Measurements from ENCODE around the gene APEH. TPM values are rescaled to one million over a fixed set of nuclear protein-coding genes. Genes with fewer than 3 reads are reported as not detected.
"Not testable (repeated sequence)": the region's sequence is repeated elsewhere in the genome, so short reads cannot be mapped to it uniquely, and the experiment has no call there.

APEH gene
- total RNA-seq, 1 donor from 2014 or later = 53.3 TPM

GRCh38 chr3:49686769-49687423 is 12.7 kb downstream of the APEH start:
- H3K27ac ChIP-seq; intact Hi-C loops (cut with DNase I); H3K9me3 ChIP-seq; H3K27me3 ChIP-seq; DNase-seq (ENCODE audit: extremely low spot score in 2 of 2): not testable (repeated sequence)
- Histone ChIP-seq H3K4me1 (peaks cover 49% of the 10 kb centered on the region), H3K36me3 (peaks cover 0 to 20% of the 10 kb centered on the region in 2 donors), H3K4me3 (peak overlapping the region; percentile 37 to 38)

DNA sequence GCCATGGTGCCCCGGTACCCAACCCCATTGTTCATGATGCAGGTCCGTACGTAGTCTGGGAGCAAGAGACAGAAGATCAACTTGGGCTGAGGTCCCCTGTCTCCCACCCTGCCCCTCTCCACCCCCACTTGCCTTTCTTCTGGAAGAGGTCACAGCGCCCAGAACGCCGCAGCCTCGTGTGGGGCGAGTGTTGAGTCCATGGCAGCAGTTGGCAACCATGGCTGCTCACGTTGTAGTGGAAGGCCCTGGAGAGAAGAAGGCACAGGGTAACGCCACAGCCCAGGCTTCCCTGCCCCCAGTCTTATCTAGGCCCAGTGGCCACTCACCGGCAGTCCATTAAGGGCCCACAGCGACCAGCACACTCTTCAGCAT is 13.3 kb downstream of the APEH start:
- Histone ChIP-seq H3K4me1 (peaks cover 51% of the 10 kb centered on the region), H3K36me3 (peaks cover 0 to 15% of the 10 kb centered on the region in 2 donors)
- H3K27me3 ChIP-seq; DNase-seq (ENCODE audit: extremely low spot score in 2 of 2); H3K27ac ChIP-seq; H3K9me3 ChIP-seq; H3K4me3 ChIP-seq; intact Hi-C loops (cut with DNase I): not testable (repeated sequence)

- intact Hi-C loops (cut with DNase I); H3K9me3 ChIP-seq; H3K36me3 ChIP-seq; DNase-seq (ENCODE audit: extremely low spot score in 2 of 2); H3K27me3 ChIP-seq: not testable (repeated sequence)
- H3K27ac ChIP-seq = peak overlapping the region; percentile 83
- peaks cover 51% of the 10 kb centered on the region for H3K4me1 ChIP-seq
- peak overlapping the region; percentile 81 to 97 for H3K4me3 ChIP-seq
These were observed 14.3 kb downstream of the APEH start for GRCh38 chr3:49688338-49689045.

DNA sequence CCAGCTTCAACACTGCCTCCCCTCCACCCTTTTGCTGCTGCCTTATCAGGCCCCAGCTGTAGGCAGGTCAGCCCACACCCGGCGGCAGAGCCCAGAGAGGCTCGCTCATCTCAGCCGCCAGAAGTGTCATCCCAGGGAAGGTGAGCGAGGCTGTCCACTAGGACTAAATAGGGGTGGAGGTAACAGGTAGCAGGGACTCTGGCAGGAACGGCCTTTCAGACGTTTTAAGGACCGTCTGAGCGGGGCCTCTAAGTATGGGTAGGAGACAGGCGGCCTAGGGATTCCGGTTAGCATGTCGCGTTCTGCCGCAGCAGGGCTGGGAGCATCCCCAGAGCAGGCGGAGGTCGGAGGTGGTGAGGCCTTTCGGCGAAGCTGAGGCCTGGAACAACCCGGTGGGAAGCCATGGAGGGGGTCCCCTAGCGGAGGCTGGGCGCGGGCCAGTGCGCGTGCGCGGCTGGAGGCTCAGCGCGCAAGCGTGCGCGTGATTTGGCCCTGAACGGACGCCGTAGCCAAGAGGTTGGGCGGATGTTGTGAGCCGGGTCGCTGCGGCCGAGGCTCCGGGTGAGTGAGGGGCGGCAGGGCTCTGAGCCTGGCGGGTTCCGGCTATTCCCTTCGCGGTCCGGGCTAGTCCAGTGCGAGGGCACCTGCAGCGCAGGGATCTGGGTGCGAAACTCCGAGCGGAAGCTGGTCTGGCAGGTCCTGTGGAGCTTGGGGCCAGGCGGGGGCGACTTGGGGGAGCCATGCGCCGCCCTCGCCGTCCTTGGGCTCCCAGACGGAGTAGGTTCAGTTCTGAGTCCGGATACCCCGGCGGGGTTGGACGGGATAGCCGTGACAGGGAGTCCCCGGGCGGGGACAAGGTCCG is 15.1 kb downstream of the APEH start, which contains the start of the genes MST1 and RNF123:
TSS of gene MST1 (minus strand) at position 429 of the 862 bp plus-strand sequence. CDS start 783 bp downstream, outside the sequence.
TSS of gene RNF123 (plus strand) at position 512 of the 862 bp plus-strand sequence. CDS start 1,609 bp downstream, outside the sequence.
- no peak for DNase-seq (ENCODE audit: extremely low spot score in 2 of 2)
- Histone ChIP-seq H3K4me3 (peak within 1 kb of the TSS; percentile 81 to 97), H3K36me3 (peaks cover 0 to 2% of the 10 kb centered on the region in 2 donors), H3K27me3 (no peaks in the 10 kb centered on the region), H3K9me3 (no peaks in the 10 kb centered on the region), H3K4me1 (peaks cover 51% of the 10 kb centered on the region), H3K27ac (peak within 1 kb of the TSS; percentile 83)
- intact Hi-C loops (cut with DNase I) = no loop called here
- peak in 1 of 2 donors; percentile 27 for TF ChIP-seq POLR2A (IDR thresholded peaks at IDR 0.05)
- TF ChIP-seq POLR2AphosphoS5 (IDR thresholded peaks at IDR 0.05; ENCODE audit: insufficient read depth in 1 of 2, low read depth in 1 of 2) = peak; percentile 76 to 81
- TF ChIP-seq CTCF (IDR thresholded peaks at IDR 0.05) = peak in 2 of 3 experiments; percentile 14 to 51

- H3K9me3 ChIP-seq; intact Hi-C loops (cut with DNase I); H3K27me3 ChIP-seq; H3K36me3 ChIP-seq; DNase-seq (ENCODE audit: extremely low spot score in 2 of 2): not testable (repeated sequence)
- Histone ChIP-seq H3K27ac (peak overlapping the region; percentile 83), H3K4me1 (peaks cover 51% of the 10 kb centered on the region), H3K4me3 (peak overlapping the region; percentile 81 to 97)
These were observed 15.9 kb downstream of the APEH start for GRCh38 chr3:49689908-49690624.

DNA sequence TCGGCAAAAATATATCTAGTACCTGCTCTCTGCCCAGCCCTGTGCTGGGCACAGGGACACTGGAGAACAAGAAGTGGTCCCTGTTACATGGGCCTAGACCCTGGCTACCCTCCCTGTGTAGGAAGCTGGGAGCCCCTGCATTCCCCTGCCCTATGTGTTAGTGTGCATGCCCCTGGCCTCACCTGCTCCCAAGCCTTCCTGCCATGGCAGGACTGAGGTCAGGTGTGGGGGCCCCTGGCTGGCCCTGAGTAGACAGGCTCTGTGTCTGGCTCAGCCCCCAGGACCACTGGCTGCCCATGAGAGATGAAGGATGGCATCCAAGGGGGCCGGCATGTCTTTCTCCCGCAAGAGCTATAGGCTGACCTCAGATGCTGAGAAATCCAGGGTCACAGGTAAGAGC is 16.7 kb downstream of the APEH start:
- DNase-seq (ENCODE audit: extremely low spot score in 2 of 2); H3K36me3 ChIP-seq; H3K9me3 ChIP-seq; H3K4me3 ChIP-seq; H3K27me3 ChIP-seq; intact Hi-C loops (cut with DNase I); H3K27ac ChIP-seq: not testable (repeated sequence)
- peaks cover 51% of the 10 kb centered on the region for H3K4me1 ChIP-seq

DNA sequence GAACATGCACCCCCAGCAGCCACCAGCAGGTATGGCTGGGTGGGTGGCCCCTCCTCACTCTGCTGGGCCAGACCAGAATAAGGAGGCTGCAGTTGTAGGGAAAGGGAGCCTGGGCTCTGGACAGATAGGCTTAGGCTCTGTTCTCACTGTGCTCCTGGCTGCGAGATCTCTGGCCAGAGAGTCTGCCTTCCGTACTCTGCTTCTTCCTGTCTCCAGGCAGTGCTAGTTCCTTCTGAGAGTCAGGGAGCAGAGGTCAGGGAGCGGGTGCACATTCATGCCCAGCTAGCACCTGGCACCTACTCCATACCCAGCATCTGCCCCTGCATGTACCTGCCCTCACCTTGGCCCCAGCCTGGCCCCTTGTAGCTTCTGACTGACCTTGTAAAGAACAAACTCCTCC is 17.3 kb downstream of the APEH start:
- H3K9me3 ChIP-seq; DNase-seq (ENCODE audit: extremely low spot score in 2 of 2); H3K36me3 ChIP-seq; H3K27ac ChIP-seq; intact Hi-C loops (cut with DNase I); H3K4me3 ChIP-seq; H3K27me3 ChIP-seq: not testable (repeated sequence)
- peaks cover 46% of the 10 kb centered on the region for H3K4me1 ChIP-seq

DNA sequence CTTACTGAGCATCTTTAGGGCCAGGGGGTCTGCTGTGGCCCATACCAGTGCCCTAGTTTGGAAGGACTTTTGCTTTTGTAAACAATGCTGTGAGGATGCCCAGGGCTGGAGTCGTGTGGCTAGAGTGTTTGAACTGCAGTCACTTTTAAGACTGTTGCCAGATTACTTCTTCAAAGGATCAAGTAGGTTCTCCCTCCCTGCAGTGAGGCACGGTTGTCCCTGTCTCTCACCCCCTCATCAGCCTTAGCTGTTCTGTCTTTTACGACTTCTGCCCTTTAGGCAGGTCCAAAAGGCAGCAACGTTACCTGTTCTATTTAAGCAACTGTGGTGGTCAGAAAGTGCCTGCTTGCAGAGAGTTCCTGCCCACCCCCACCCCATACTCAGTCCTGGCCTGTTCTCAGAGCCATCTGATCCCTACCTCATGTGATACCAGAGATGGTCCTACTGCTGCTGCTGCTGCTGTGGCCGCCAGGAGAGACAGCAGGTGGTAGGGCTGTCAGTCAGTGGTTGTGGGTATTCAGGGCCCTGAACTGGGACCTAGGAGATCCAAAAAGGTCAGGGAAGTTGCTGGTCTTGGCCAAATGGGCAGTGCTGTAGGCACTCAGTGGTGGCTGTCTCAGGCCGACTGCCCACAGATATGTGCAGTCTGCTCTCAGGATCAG is 20.4 kb downstream of the APEH start:
- H3K27ac ChIP-seq; H3K4me3 ChIP-seq; intact Hi-C loops (cut with DNase I); DNase-seq (ENCODE audit: extremely low spot score in 2 of 2); H3K27me3 ChIP-seq; H3K9me3 ChIP-seq: not testable (repeated sequence)
- peaks cover 0 to 18% of the 10 kb centered on the region in 2 donors for H3K36me3 ChIP-seq
- peaks cover 25% of the 10 kb centered on the region for H3K4me1 ChIP-seq

DNA sequence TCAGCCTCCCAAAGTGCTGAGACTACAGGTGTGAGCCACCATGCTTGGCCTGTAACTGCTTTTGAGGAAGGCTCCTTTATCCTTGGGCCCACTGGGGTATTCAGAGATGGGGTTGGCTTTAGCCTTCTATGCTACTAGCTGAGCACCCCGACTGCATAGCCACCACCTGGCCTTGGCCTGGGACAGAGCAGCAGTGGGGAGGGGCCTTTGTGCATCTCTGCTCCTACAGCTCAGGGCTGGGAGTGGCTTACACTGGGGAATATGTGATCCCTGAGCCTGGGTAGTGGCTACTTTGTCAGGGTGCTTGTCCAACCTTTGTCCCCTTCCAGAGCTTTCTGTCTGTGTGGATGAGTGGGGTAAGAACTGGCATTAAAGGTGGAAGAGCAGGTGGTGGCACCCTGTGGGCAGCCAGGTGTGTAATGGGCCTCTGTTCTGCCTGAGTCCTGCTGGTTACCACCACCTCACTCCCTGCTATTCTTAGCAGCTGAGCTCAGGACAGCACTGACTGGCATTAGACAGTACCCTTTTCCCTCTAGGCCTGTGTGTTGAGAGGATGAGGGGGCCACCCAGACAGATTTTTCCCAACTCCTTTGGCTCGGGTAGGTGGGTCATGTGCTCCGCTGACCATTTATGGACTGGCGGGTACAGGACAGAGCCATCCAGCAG is 21.3 kb downstream of the APEH start:
- H3K27me3 ChIP-seq; intact Hi-C loops (cut with DNase I); DNase-seq (ENCODE audit: extremely low spot score in 2 of 2); H3K27ac ChIP-seq; H3K9me3 ChIP-seq; H3K4me3 ChIP-seq: not testable (repeated sequence)
- Histone ChIP-seq H3K36me3 (peaks cover 0 to 18% of the 10 kb centered on the region in 2 donors), H3K4me1 (peaks cover 16% of the 10 kb centered on the region)
